GM12878 (cell line): ENCODE data around the gene LGALS3BP. TPM values are rescaled to one million over a fixed set of nuclear protein-coding genes. Genes with fewer than 3 reads are reported as not detected.

Experiments
- ATAC-seq: fragments of 200-7000 bp; cut with Tn5 transposase; 3 replicates; pipeline ENCODE4 v1.9.1; 2020; ENCODE audit warnings: mild to moderate bottlenecking, moderate library complexity
- BruUV-seq: library from RNA; stranded (reverse); fragments of 400-500 nt; replicated peaks from 2 replicates; lab custom pipeline; 2021; lab: Mats Ljungman, UMichigan
- CTCF ChIA-PET: fragments of 300-600 bp; sonication (Branson Sonifier 250); formaldehyde crosslinking; extraction: SDS; loops from one replicate; lab custom pipeline; 2021; ENCODE audit warnings: inconsistent platforms; lab: Yijun Ruan, JAX
- POLR2A ChIA-PET: fragments of 350-600 bp; formaldehyde crosslinking; extraction: SDS; loops from one replicate; lab custom pipeline; 2021; ENCODE audit warnings: inconsistent platforms; lab: Charles Lee
- RAD21 ChIA-PET: fragments of 300-600 bp; sonication (Branson Sonifier 250); formaldehyde crosslinking; loops from one replicate; lab custom pipeline; 2023; ENCODE audit warnings: antibody characterized with exemption; ENCODE audit not compliant: unreplicated experiment; lab: Charles Lee
- SMC1A ChIA-PET: fragments of 300-600 bp; sonication (Branson Sonifier 250); formaldehyde crosslinking; loops from one replicate; lab custom pipeline; 2023; ENCODE audit not compliant: unreplicated experiment, uncharacterized antibody; lab: Charles Lee
- DNase-seq: peaks from one replicate; pipeline ENCODE4 v3.0.0-alpha.2; 2011; ENCODE audit warnings: low read depth, low spot score
- FAIRE-seq: peaks from 3 replicates; lab custom pipeline; 2011; peaks lifted over from hg19 to GRCh38; lab: Jason Lieb, UNC
- H2AFZ ChIP-seq: 2 replicates; pipeline ENCODE4 v1.6.0; 2011; ENCODE audit warnings: low read depth, low read length, control low read depth; ENCODE audit not compliant: control insufficient read depth
- H3K27ac ChIP-seq: 2 replicates; pipeline ENCODE4 v1.5.1; 2011; ENCODE audit warnings: control low read depth; ENCODE audit not compliant: control insufficient read depth, insufficient read depth
- H3K27me3 ChIP-seq, 2 experiments: replicated peaks in 1 of 2; 2 replicates each; pipeline versions ENCODE4 v1.6.0 to v1.6.1; 2011; ENCODE audit warnings: low read length in 1 of 2; ENCODE audit not compliant: control insufficient read depth in 2 of 2, insufficient read depth in 2 of 2
- H3K36me3 ChIP-seq, 2 experiments: 2 replicates each; pipeline ENCODE4 v1.5.1; 2011; ENCODE audit warnings: low read length in 1 of 2; ENCODE audit not compliant: control insufficient read depth in 2 of 2, insufficient read depth in 2 of 2
- H3K4me1 ChIP-seq: 2 replicates; pipeline ENCODE4 v1.6.1; 2011; ENCODE audit warnings: mild to moderate bottlenecking, low read length, moderate library complexity, mixed read lengths; ENCODE audit not compliant: control insufficient read depth, insufficient read depth
- H3K4me2 ChIP-seq: 2 replicates; pipeline ENCODE4 v1.6.0; 2011; ENCODE audit warnings: control low read depth; ENCODE audit not compliant: control insufficient read depth, insufficient read depth
- H3K4me3 ChIP-seq: fragments of 200-600 bp; sonication (generic); 2 replicates; pipeline ENCODE4 v1.5.1; 2016
- H3K79me2 ChIP-seq: 2 replicates; pipeline ENCODE4 v1.6.0; 2011; ENCODE audit warnings: low read length; ENCODE audit not compliant: control insufficient read depth, insufficient read depth
- H3K9ac ChIP-seq: 2 replicates; pipeline ENCODE4 v1.8.0; 2011; ENCODE audit warnings: low read length, control low read depth, mixed read lengths; ENCODE audit not compliant: control insufficient read depth, insufficient read depth
- H3K9me3 ChIP-seq: replicated peaks from 3 replicates; pipeline ENCODE4 v1.5.1; 2011; ENCODE audit warnings: mild to moderate bottlenecking, low read length; ENCODE audit not compliant: control insufficient read depth, insufficient read depth
- H4K20me1 ChIP-seq: 2 replicates; pipeline ENCODE4 v1.6.0; 2011; ENCODE audit not compliant: control insufficient read depth, insufficient read depth
- BMI1 ChIP-seq: fragments of 450-650 bp; IDR thresholded peaks from 2 replicates; pipeline ENCODE4 v1.6.1; 2016; ENCODE audit warnings: mild to moderate bottlenecking, moderate library complexity, borderline replicate concordance
- CREB1 ChIP-seq: IDR thresholded peaks from 2 replicates; pipeline ENCODE4 v1.6.1; 2012; ENCODE audit warnings: low read depth, mild to moderate bottlenecking, inconsistent platforms
- IKZF2 ChIP-seq, 2 experiments: fragments of 450-650 bp; IDR thresholded peaks; 2 replicates each; pipeline ENCODE4 v1.6.1; 2017; ENCODE audit warnings: mild to moderate bottlenecking in 2 of 2, moderate library complexity in 2 of 2
- KAT2A ChIP-seq: conservative IDR thresholded peaks from 2 replicates; pipeline ENCODE4 v1.6.1; 2011; ENCODE audit warnings: low read depth, low read length; ENCODE audit not compliant: control insufficient read depth
- RELB ChIP-seq: fragments of 450-650 bp; IDR thresholded peaks from 2 replicates; pipeline ENCODE4 v1.6.1; 2017; ENCODE audit warnings: low read depth, mild to moderate bottlenecking, moderate library complexity
- SMAD1 ChIP-seq: fragments of 450-650 bp; IDR thresholded peaks from 2 replicates; pipeline ENCODE4 v1.6.1; 2018; ENCODE audit warnings: mild to moderate bottlenecking, low read depth; ENCODE audit not compliant: partially characterized antibody
- SP1 ChIP-seq: IDR thresholded peaks from one replicate; pipeline ENCODE4 v1.6.1; 2011; ENCODE audit warnings: low read depth, low read length
- SRF ChIP-seq, 2 experiments: IDR thresholded peaks; 2 replicates each; pipeline ENCODE4 v1.6.1; 2011; ENCODE audit warnings: low read depth in 2 of 2, low read length in 2 of 2, mild to moderate bottlenecking in 1 of 2, moderate library complexity in 1 of 2
- TAF1 ChIP-seq: IDR thresholded peaks from 2 replicates; pipeline ENCODE4 v1.6.1; 2011; ENCODE audit warnings: mild to moderate bottlenecking, low read depth, low read length, borderline replicate concordance
- YY1 ChIP-seq: IDR thresholded peaks from 2 replicates; pipeline ENCODE4 v1.6.1; 2011; ENCODE audit warnings: low read depth, mild to moderate bottlenecking, low read length
- ZBTB11 ChIP-seq: fragments of 450-650 bp; formaldehyde crosslinking; IDR thresholded peaks from 2 replicates; pipeline ENCODE4 v1.5.0; 2022; ENCODE audit warnings: mild to moderate bottlenecking, missing genetic modification characterization
- ZNF592 ChIP-seq: fragments of 450-650 bp; IDR thresholded peaks from 2 replicates; pipeline ENCODE4 v1.6.1; 2017; ENCODE audit warnings: mild to moderate bottlenecking, moderate library complexity
- WGBS: methylation state at CpG from one replicate; pipeline ENCODE4 v1.1.6; 2016; ENCODE audit warnings: low lambda C conversion rate; ENCODE audit not compliant: insufficient replicate concordance, insufficient coverage; ENCODE audit errors: missing lambda C conversion rate; 5-methylcytosine and 5-hydroxymethylcytosine counted together
- in situ Hi-C: fragments of 300-500 bp; cut with MboI; formaldehyde crosslinking; loops from 9 replicates; pipeline ENCODE4 v1.14.3; 2018; ENCODE audit warnings: mixed read lengths
- intact Hi-C: fragments of 100-400 bp; cut with micrococcal nuclease; formaldehyde crosslinking; loops from one replicate; pipeline ENCODE4 v1.14.2; 2022; ENCODE audit not compliant: unreplicated experiment
- polyA plus RNA-seq, 11 experiments: library from polyadenylated mRNA; depleted of rRNA in 4 of 11; unstranded in 6 of 11; stranded (reverse) in 5 of 11; fragments of >200 nt; fragmentation: Nextera tagmentation in 4 of 11; fragmentation: Illumina TruSeq in 1 of 11; extraction: Ambion mirVana in 4 of 11; extraction: Trizol in 1 of 11; gene quantifications; 1 replicate in 1 of 11; 2 replicates in 10 of 11; pipeline versions ENCODE4 v1.2.1 to v1.2.3, GENCODE V29; 2011 to 2016; ENCODE audit warnings: inconsistent platforms in 2 of 11, missing spikeins in 2 of 11, low read depth in 1 of 11
- total RNA-seq, 4 experiments: library from RNA; depleted of rRNA in 3 of 4; stranded (reverse); fragments of >200 nt in 3 of 4; fragmentation: Illumina TruSeq in 1 of 4; extraction: Trizol in 1 of 4; gene quantifications; 2 replicates each; pipeline versions ENCODE4 v1.2.1 to v1.2.3, GENCODE V29; 2013 to 2021

The LGALS3BP gene
- total and polyA plus RNA-seq, 10 of the 15 experiments (the other 5 are each of a cell fraction or from before 2014, with no cell fraction given), result 0.52 to 5.2 (median 1.9) TPM

DNA sequence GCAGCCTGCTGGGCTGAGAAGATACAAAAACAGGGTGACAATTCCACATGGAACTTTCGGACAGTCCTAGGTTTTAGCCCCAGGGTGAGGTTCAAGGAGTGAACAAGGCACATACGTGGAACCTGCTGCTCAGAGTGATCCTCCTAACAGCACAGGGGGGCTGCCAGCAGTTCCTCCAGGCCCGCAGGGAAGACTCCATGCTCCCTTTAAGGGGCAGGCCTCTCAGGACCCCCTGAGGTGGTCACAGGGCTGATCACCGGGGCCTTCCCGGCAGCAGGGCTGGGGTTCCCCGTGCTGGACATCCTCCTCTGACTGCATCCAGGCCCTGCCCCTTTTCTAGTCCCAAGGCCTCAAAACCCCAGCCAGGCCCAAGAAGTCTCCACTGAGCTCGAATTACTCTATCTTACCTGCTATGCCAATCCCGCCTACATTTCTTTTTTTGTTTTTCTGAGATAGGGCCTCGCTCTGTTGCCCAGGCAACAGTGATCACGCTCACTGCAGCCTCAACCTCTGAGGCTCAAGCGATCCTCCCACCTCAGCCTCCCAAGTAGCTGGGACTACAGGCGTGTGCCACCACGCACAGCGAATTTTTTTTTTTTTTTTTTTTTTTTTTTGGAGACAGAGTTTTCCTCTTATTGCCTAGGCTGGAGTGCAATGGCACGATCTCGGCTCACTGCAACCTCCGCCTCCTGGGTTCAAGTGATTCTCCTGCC is 19.5 kb upstream of the LGALS3BP start:
- intact Hi-C loops (no loop called here), in situ Hi-C loops (no loop called here)
- ATAC-seq (no peak), FAIRE-seq (no peak), DNase-seq (no peak)
- Histone ChIP-seq H3K9me3 (no peaks in the 10 kb centered on the region; the same call in 2 of the 3 replicates), H3K36me3 (peaks cover 7 to 13% of the 10 kb centered on the region in 2 experiments; a peak in 3 of 4 replicates), H3K4me2 (no peak overlapping the region), H3K27me3 (no peaks in the 10 kb centered on the region), H2AFZ (no peak overlapping the region), H3K27ac (no peak overlapping the region), H3K79me2 (peaks cover 5% of the 10 kb centered on the region), H3K4me3 (no peak overlapping the region), H3K4me1 (no peaks in the 10 kb centered on the region), H4K20me1 (no peaks in the 10 kb centered on the region; the same call in 1 of the 2 replicates), H3K9ac (no peak overlapping the region)
- RAD21 ChIA-PET, result no interaction called here
- 87% methylated on average over 14 of the region's 17 CpGs for WGBS
- no TSS peak for BruUV-seq
- CTCF ChIA-PET, result no interaction called here
- SMC1A ChIA-PET, result no interaction called here
- POLR2A ChIA-PET, result interaction anchor here (0.6 kb wide), 1 partner anchor 1770 kb away, joined by 3 read pairs; no protein-coding TSS in a partner anchor
- TF ChIP-seq TAF1 (no peak), IKZF2 (IDR thresholded peaks at IDR 0.05) (no peak), ZBTB11 (CRISPR knock-in tag) (no peak), SMAD1 (no peak), SP1 (no peak), BMI1 (no peak), KAT2A (no peak), SRF (IDR thresholded peaks at IDR 0.05; ENCODE audit: low read depth in 2 of 2, low read length in 2 of 2) (no peak), CREB1 (no peak), ZNF592 (no peak), RELB (no peak), YY1 (no peak)
